HuH-7 (cell line): ENCODE measurements around the gene ALDH1A1.

Source experiments
- DNase-seq: peaks from one replicate; pipeline ENCODE4 v3.0.0; 2011; ENCODE audit warnings: low spot score

ALDH1A1 gene

DNA sequence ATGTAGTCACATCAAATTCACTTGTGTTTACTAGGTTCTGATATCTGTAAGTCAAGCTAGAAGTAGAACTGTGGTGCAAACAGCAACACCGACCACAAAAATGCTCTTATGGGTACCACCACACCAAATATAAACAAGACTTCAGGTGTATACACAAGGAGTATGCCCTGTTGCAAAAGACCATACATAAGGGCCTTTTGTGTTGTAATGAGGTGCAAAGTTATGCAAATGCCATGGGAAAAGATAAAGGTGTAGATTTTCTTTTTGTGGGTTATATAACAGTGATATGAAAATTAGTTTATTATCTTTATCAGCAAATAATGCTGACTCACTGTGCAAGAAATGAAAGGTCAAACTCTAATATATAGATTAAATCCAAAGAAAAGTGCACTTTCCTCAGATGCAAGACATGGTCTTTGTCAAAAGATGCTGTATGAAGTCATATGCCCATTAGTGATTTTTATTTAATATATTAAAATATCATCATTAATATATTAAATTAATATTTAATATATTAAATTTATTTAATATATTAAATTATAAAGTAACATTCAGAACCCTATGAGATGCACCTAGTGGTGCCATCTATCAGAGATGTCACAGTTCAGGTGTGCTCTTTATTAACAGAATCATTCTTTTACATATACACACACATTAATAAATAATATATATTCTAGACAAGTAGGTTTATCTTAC lies 26.7 kb upstream of the ALDH1A1 start:
- no peak for DNase-seq

GRCh38 chr9:72978744-72979143 lies 25.9 kb upstream of the ALDH1A1 start:
- DNase-seq: no peak

- no peak for DNase-seq
Measured at GRCh38 chr9:72977670-72978069, 24.8 kb upstream of the ALDH1A1 start.

GRCh38 chr9:72974501-72974900 lies 21.6 kb upstream of the ALDH1A1 start:
- no peak for DNase-seq

GRCh38 chr9:72972636-72973035 lies 19.8 kb upstream of the ALDH1A1 start:
- DNase-seq: no peak

DNA sequence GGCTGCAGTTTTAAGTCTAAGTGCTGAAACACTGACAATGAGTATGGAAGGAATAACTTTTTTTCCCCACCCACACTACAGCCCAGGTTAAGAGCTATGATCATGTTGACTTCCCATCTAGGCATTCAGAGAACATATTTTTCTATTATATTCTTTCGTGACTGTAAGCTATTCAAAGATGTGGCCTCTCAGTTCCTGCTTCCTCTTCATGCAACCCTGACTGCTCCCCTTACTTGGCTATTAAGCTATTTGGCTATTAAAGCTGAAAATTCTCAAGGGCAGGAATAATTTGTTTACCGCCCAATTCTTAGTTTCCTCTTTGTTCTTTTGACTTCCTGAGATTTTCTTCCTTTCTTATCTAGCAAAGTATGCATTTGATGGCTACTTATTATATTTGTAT lies 18.6 kb upstream of the ALDH1A1 start:
- DNase-seq: no peak

GRCh38 chr9:72960446-72960845 lies 7.6 kb upstream of the ALDH1A1 start:
- no peak for DNase-seq

GRCh38 chr9:72958485-72959281 lies 5.8 kb upstream of the ALDH1A1 start:
- no peak for DNase-seq

GRCh38 chr9:72955571-72955970 lies 2.7 kb upstream of the ALDH1A1 start:
- no peak for DNase-seq

- no peak for DNase-seq
Measured at GRCh38 chr9:72955126-72955455, 2.2 kb upstream of the ALDH1A1 start.

GRCh38 chr9:72954431-72955125 lies 1.7 kb upstream of the ALDH1A1 start:
- DNase-seq: no peak

DNA sequence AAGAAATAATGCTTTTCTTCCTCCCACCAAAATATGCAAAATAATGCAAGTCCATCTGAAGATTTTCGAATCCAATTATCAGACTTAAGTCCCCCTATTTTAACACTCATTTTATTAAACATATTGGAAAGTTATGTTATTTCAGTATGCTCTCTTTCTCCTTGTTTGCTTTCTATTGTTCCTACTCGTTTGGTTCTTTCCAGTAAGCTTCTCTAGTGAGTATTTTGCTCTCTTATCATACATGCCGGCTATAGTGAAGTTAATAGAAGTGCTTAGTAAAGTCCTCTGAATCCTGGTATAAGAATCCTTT lies 517 bp downstream of the ALDH1A1 start:
- no peak for DNase-seq

- no peak for DNase-seq
Measured at GRCh38 chr9:72951520-72952380, 1.1 kb downstream of the ALDH1A1 start.

GRCh38 chr9:72950875-72951442 lies 1.9 kb downstream of the ALDH1A1 start:
- no peak for DNase-seq

DNA sequence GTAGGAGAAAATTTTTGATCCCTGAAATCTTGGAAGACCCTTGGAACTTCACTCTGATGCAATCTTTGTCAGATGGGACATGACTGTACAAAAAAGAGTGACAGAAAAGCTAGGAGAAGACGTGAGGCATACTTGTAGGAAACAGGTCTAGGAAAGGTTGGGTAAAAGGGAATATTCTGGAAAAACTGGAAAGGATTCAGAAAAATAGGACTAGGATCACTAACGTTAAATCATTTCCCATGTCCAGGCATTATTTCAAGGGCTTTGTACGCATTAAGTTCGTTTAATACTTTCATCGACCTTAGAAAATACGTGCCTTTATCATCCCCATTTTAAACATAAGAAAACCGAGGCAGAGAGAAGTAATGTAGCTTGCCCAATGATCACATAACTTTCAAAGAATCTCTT lies 2.9 kb downstream of the ALDH1A1 start:
- DNase-seq: no peak

DNA sequence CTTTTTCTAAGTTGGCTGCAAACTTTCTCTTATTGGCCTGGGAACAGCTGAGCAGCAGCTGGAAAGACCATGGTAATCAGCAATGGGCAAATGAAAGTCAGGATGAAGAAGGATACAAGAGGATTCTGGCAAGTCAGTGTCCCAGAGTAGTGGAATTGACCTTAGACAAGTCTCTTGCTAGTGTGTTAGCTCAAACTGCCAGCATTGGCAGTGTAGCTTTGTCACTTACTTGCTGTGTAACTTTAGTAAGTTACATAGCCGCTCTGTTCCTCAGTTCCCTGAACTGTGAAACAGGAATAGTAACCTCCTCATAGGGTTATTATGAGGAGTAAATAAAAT lies 3.6 kb downstream of the ALDH1A1 start:
- DNase-seq: no peak

DNA sequence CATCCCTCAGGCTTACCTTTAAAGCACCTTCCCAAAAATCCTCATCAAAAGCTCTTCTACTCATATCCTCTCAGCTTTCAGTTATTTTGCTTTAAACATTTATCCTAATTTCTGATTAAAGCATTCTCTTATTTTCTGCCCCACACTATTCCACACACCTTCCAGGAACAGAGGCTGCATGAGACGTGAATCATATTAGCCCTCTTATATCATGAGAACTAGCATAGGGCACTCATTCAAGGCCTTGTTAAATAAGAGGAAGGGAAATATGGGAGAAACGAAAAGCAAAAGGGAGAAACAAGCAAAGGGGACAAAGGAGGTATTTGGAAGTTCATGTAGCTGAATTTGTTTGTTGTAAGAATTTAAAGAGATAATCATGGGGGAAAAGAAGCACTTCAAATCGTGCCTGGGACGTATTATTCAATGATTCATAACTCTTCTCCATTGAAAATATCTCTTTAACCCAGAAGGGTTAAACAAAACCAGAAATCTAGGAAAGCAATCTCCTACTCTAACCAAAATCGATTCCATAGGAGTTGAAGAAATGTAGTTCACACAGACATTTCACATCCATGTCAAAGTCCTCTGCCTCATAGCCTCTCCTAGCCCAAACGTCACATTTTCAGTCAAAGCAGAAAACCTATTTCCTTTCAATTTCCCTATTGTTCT lies 4.1 kb downstream of the ALDH1A1 start:
- no peak for DNase-seq

DNA sequence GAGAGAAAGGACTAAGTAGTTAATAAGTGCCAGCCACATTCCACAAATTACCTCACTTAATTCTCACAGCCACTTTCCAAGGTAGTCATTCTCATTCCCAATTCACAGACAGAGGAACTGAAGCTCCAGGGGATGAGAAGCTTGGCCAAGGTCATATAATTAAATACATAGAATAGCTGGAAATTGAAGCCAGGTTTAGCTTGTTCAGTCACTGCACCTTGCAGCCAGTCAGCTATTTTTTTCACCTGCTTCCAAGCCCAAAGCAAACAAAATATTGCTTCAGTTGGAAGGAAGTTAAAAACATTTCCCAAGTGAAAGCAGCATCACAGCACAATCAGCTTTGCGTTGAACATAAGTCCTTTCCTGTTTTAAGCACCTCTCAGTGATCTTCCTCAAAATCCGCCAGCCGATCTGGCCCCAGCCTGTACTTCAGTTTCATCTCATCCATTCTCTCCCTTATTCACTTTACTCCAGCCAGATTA lies 4.8 kb downstream of the ALDH1A1 start:
- DNase-seq: no peak

DNA sequence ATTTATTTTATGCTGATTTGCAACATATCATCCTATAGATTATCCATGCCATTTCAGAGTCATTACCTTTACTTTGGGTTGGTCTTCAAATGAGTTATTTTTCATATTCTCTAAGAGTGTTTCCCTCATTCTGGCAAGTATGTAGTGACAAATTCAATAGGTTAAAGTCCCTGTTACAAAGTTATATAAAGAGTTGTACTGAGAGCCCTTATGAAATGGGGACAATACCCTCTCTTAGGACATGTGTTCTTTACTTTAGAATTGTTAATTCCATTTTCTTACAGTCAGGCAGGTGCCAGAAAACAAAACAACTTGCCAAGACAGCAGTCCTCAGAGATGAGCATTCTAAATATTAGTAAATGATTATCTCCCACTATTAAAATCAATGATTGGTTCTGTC lies 6.0 kb downstream of the ALDH1A1 start:
- DNase-seq: no peak

DNA sequence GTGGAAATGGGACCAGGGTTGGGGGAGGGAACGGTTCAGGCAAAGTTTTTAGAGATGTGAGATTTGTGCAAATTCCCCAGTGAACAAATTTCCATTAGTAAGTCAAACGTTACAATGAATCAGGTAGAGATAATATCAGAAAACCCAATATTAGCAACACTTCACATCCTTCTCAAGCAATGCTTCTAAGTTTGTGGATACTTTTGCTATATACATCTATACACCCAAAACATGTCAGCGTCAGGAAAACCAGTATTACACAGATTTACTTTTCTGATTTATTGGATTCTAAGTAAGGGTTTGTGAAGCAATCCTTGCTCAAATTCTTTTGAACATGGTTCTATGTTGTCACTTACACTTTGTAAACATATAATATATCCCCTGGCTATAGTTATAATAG lies 6.5 kb downstream of the ALDH1A1 start:
- no peak for DNase-seq

- no peak for DNase-seq
Measured at GRCh38 chr9:72945391-72945790, 7.5 kb downstream of the ALDH1A1 start.
